ENCODE data around the gene BRD8.

GRCh38 chr5:138213161-138214029 lies 35.0 kb upstream of the BRD8 start, which contains the start of gene CDC23:
- peak in 1 of 2 donors; percentile 63 for TF ChIP-seq POLR2A (IDR thresholded peaks at IDR 0.05)
- TF ChIP-seq, protein P1, sequence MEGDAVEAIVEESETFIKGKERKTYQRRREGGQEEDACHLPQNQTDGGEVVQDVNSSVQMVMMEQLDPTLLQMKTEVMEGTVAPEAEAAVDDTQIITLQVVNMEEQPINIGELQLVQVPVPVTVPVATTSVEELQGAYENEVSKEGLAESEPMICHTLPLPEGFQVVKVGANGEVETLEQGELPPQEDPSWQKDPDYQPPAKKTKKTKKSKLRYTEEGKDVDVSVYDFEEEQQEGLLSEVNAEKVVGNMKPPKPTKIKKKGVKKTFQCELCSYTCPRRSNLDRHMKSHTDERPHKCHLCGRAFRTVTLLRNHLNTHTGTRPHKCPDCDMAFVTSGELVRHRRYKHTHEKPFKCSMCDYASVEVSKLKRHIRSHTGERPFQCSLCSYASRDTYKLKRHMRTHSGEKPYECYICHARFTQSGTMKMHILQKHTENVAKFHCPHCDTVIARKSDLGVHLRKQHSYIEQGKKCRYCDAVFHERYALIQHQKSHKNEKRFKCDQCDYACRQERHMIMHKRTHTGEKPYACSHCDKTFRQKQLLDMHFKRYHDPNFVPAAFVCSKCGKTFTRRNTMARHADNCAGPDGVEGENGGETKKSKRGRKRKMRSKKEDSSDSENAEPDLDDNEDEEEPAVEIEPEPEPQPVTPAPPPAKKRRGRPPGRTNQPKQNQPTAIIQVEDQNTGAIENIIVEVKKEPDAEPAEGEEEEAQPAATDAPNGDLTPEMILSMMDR (IDR thresholded peaks at IDR 0.05): no peak

All from tibial nerve (tissue), 3 donors.